Astrocyte of the spinal cord (primary cell): ENCODE measurements around the gene PITPNB.

ENCODE experiments used
- DNase-seq: peaks from one replicate; pipeline ENCODE4 v3.0.0; 2011; ENCODE audit warnings: low read depth, low spot score
- H3K4me3 ChIP-seq: 2 replicates; pipeline ENCODE4 v1.5.1; 2011; ENCODE audit warnings: low read depth, mild to moderate bottlenecking, low read length, moderate library complexity
- in situ Hi-C: cut with HindIII; loops from 2 replicates; pipeline ENCODE4 v1.10.0; 2017; ENCODE audit warnings: low sequenced_read_pairs
- TF ChIP-seq, protein P1 (sequence below): IDR thresholded peaks from 2 replicates; pipeline ENCODE4 v1.5.1; 2012; ENCODE audit warnings: low read depth, mild to moderate bottlenecking, low read length, inconsistent platforms

The PITPNB gene

DNA sequence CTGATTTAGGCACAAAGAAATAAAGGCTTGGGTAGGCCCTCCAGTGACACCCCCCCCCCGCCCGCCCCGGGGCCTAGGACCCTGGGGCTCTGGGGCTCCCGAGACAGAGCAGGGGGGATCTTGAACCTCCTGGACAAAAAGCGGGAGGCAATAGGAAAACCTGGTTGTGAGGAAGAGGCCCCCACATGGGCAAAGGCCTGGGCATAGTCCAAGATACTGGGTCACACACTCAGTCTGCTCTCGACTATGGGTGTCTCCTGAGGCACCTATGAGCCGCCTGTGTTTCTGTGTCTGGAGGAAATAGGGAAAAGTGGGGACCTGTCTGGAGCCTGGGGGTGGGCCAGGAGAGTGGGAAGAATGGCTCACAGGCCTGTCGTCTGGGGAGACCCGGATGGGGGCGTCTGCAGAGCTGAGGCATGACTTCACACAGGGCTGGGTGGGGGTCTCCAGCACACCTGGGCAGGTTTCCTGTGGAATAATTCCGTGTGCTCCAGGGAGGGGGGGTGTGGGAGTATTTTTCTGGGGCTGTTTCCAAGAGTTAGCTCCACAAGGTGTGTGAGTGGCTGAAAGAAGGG lies 115.1 kb downstream of the PITPNB start:
- no peak for DNase-seq
- in situ Hi-C loops = no loop called here
- no peak overlapping the region for H3K4me3 ChIP-seq

DNA sequence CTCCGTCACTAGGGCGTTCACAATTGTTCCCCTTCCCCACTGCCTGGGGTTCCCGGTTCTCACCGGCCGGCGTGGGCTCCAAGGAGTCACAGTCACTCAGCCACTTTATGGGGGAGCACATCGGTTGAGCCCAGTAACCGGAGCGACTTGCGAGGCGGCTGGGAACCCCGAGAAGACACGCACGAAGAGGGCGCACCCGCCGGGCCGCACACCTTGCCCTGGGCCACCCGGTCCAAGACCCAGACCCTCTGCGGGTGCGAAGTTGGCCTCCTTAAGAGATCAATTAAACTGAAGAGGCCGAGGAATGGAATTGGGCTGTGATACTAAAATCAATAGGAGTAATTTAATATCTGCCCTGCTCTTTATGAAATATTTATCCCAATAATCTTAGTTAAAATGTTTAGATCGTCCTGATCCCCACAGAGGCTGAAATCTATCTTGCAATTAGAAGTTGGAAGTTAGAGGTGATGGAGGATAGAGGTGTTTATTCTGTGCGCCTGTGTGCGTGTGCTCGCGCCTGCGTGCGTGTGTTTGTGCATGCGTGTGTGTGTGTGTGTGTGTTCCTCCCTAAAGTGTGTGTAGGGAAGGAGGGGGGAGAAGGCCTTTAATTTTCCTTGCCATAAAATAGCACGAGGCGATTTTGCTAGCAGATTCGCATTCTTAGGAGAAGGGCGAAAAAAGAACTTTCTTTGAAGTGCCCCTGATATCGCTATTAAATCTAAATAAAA lies 116.5 kb downstream of the PITPNB start:
- in situ Hi-C loops = no loop called here
- no peak for DNase-seq
- peak overlapping the region; percentile 64 for H3K4me3 ChIP-seq
- TF ChIP-seq, protein P1, sequence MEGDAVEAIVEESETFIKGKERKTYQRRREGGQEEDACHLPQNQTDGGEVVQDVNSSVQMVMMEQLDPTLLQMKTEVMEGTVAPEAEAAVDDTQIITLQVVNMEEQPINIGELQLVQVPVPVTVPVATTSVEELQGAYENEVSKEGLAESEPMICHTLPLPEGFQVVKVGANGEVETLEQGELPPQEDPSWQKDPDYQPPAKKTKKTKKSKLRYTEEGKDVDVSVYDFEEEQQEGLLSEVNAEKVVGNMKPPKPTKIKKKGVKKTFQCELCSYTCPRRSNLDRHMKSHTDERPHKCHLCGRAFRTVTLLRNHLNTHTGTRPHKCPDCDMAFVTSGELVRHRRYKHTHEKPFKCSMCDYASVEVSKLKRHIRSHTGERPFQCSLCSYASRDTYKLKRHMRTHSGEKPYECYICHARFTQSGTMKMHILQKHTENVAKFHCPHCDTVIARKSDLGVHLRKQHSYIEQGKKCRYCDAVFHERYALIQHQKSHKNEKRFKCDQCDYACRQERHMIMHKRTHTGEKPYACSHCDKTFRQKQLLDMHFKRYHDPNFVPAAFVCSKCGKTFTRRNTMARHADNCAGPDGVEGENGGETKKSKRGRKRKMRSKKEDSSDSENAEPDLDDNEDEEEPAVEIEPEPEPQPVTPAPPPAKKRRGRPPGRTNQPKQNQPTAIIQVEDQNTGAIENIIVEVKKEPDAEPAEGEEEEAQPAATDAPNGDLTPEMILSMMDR = no peak

More for the DNA sequence above, 115.1 kb downstream of the PITPNB start:
- TF ChIP-seq, protein P1 = no peak
